GM18502 (cell line): ENCODE results near the gene BDKRB2.
"Not testable (repeated sequence)": the region's sequence is repeated elsewhere in the genome, so short reads cannot be mapped to it uniquely, and the experiment has no call there.

ENCODE experiments used
- ATAC-seq: cut with Tn5 transposase; IDR thresholded peaks from one replicate; pipeline ENCODE4 v1.9.1; 2021; ENCODE audit warnings: mild to moderate bottlenecking; ENCODE audit not compliant: unreplicated experiment, poor library complexity

BDKRB2 gene

GRCh38 chr14:96217376-96217913, 12.8 kb downstream of the BDKRB2 start:
- no peak for ATAC-seq

DNA sequence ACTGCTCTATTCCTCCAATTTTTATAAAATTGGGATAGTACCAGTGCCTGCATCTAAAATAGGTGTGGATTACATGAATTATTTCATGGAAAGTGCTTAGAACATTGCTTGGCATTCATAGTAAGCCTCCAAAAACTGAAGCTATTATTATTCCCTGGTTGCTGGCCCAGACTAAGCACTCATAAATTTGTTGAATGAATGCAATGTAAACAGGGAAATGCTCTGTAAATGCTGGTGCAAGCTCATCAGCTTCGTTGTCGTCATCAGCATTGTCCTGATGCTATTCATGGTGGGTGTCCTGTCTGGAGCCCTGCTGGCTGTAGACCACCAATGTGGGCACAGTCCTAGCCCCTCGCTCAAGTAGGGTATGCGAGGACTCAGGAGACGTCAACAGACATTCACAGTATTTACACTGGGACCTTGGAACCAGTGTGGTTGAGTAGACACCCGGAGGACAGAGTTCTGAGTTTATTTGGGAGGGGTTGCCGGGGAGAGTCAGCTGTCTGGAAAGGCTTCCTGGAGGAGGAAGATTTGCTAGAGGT, 16.5 kb downstream of the BDKRB2 start:
- ATAC-seq: no peak

DNA sequence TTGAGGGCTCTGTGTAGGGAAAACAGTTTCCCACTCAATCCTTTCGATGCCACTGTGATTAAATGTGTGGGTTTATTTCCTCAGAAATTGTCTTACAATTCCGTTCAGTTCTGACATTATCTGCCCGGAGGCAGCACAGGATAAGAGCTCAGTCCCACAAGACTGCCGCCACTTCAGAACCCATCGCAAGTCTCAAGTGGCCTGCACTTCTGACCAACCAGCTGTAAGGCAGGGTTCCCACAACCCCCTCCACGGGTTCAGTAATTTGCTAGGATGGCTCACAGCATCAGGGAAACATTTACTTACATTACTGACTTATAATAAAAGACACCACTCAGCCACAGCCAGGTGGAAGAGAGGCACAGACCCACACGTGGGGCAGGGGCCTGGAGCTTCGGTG, 17.2 kb downstream of the BDKRB2 start:
- no peak for ATAC-seq

DNA sequence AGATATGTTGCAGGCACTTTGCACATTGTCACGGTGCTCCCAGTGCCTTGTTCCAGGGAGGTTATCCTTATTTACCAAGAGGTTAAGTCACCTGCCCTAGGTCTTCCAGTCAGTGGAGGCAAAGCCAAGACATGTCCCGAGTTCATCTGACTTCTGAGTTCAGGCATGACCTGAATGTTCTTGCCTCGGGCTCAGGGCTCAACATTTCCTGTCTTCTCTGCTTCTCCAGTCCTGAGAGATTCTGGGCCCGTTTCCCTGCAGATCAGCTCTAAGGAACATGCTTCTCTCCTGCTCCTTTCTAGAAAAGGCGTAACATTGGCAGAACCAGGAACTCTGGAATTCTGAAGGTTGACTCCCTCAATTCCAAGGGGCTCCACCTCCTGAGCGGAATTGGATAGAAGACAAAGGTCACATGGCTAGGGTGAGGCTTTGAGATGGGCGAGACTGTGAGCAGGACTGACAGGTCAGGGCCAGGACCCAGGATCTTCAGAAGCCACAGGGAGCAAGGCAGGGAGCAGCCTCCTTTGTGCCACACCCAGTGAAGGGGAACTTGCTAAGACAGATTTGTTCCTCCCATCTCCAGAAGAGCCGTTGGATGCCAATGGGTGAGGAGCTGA, 19.9 kb downstream of the BDKRB2 start:
- ATAC-seq: no peak

DNA sequence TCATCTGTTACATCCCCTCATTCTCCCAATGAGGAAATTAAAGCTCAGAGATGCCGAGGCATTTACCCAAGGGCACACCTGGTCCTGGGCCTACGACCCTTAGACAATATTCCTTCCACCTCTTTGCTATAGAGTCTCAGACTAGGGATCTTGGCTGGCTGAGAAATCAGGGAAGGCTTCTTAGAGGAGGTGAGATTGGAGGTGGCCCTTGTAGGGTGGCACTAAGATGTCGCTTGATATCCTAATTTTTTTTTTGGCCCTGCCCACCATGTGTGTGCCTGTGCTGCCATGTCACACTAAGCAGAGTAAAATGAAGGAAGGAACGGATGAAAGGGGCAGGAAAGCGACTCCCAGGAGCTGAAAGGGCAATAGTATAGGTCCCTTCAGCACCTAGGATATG, 20.6 kb downstream of the BDKRB2 start:
- ATAC-seq: no peak

DNA sequence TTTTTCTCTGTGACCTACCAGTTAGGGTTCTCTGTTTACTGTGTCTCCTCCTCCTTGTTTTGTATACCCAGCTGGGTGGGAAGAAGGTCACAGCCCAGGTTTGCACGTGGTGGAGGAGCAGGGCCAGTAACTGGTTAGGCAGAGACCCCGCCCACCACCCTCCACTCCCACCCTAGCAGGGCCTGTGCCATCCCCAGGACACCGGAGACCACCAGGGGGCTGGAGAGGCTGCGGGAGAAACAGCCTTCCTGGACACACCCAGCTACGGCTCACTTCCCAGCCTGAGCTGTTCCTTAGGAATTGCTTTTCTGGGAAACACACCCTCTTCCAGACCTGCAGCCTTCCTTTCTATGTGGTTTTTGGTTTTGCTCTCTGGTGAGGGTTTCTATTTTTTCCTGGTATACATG, 21.1 kb downstream of the BDKRB2 start:
- no peak for ATAC-seq

GRCh38 chr14:96227428-96227827, 22.8 kb downstream of the BDKRB2 start:
- ATAC-seq: no peak

DNA sequence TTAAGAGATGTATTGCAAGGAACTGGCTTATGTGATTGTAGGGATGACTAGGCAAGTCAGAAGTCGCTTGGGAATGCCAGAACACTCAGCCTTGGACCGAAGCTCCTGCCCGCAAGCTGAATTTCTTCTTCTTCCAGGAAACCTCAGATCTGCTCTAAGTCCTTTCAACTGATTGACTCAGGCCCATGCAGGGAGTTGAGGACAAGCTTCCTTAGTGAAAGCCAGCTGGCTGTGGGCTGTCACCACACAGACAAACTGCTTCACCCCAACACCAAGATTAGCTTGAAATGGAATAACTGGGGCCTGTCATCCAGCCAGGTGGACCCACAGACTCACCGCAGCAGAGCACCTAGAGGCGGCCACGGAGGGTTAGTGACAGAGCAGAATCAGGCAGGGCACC, 24.7 kb downstream of the BDKRB2 start:
- no peak for ATAC-seq

DNA sequence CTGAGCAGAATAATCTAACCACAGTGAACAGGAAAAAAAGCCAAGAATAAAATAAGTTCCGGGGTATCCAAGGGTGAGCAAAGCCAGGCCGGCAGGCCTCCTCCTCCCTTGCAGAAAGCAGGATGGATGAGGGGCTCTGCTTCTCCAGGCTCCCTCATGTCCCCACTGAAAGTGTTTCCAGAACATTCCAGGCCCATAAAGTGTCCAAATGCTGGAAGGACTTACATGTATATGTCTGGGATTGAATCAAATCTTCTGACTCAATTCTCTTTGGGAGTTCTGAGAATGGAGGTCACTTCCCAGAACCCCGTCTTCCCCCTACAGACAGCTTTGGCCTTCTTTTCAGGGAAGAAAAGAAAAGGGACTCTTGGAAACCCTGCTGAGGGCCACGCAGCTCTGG, 26.4 kb downstream of the BDKRB2 start:
- no peak for ATAC-seq

DNA sequence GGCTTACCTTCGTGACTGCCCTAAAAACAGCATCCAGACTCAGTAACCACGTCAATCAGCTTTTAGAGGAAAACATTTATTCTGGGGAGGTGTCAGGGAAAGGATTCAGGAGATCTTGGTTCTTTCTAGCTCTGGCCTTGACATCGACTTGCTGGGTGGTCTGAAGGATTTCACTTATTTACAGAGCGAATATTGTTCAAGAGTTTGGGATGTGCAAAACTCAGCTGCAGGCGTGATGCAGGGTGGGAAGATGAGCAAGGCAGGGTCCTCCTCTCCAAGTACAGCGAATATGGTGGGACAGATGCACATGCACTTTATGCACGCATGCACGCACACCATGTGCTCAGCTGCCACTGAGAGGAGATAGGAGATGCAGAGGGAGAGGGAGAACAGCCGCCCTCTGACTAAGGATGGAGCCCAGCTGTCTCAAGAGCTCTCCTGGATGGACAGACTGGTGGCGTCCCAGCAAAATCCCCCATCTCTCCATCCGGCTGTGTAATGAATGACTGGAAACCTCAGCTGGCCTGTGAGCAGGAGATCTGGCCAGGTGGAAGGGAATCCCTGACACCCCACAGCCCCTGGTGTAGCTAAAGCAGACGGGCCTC, 27.0 kb downstream of the BDKRB2 start:
- no peak for ATAC-seq

- no peak for ATAC-seq
Observed at GRCh38 chr14:96232506-96232905, 27.9 kb downstream of the BDKRB2 start.

- no peak for ATAC-seq
Observed at GRCh38 chr14:96233661-96234060, 29.0 kb downstream of the BDKRB2 start.

DNA sequence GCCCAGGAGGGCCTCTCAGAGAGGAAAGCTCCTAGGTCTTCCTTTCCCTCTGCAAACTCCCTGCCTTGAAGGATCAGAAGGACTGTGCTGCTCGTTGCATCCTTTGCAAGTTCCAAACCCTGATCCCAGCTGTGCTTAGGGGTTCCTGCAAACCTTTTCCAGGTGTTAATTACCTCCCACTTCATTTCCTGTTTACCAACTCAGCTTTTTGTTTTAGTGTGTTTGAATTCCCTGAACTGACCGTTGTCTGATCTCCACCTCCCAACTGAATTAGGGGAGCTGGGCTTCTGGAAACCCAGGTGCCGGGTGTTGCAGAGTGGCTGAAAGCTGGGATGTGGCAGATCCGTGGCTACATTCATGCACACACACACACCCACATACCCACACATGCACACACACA, 30.8 kb downstream of the BDKRB2 start:
- no peak for ATAC-seq

- ATAC-seq: no peak
Observed at GRCh38 chr14:96237641-96238040, 33.0 kb downstream of the BDKRB2 start.

DNA sequence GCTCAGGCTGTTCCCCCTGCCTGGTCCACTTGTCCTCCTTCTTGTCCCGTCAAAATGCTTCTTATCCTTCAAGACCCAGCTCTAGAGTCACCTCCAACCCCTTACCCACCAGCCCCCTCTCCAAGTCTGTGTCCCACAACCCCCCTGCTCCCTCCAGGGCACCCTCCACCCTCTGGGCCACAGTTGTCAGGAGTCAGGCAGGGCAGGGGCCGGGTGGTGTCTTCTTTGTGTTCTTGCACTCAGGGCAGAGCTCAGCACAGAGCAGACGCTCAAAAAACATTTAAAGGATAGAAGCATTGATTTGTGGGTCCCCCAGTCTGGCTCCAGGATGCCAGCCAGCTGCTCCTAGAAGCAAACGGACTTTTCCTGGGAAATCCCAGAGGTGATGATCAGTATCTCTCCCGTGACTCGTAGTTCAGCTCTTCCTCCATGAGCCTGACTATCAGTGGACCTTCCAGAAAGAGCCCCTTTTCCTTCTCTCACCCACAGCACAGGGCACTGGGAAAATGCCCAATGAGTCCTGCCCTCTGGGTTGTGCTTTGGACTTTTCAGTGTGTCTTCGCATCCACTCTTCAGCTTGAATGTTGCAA, 34.1 kb downstream of the BDKRB2 start:
- no peak for ATAC-seq

GRCh38 chr14:96239711-96240141, 35.1 kb downstream of the BDKRB2 start:
- no peak for ATAC-seq

DNA sequence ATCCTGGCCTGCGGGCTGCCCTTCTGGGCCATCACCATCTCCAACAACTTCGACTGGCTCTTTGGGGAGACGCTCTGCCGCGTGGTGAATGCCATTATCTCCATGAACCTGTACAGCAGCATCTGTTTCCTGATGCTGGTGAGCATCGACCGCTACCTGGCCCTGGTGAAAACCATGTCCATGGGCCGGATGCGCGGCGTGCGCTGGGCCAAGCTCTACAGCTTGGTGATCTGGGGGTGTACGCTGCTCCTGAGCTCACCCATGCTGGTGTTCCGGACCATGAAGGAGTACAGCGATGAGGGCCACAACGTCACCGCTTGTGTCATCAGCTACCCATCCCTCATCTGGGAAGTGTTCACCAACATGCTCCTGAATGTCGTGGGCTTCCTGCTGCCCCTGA, 36.0 kb downstream of the BDKRB2 start:
- ATAC-seq: no peak

DNA sequence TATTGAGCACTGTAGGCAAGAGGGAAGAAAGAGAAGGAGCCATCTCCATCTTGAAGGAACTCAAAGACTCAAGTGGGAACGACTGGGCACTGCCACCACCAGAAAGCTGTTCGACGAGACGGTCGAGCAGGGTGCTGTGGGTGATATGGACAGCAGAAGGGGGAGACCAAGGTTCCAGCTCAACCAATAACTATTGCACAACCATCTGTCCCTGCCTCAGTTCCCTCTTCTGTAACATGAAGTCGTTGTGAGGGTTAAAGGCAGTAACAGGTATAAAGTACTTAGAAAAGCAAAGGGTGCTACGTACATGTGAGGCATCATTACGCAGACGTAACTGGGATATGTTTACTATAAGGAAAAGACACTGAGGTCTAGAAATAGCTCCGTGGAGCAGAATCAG, 37.5 kb downstream of the BDKRB2 start:
- ATAC-seq: no peak

DNA sequence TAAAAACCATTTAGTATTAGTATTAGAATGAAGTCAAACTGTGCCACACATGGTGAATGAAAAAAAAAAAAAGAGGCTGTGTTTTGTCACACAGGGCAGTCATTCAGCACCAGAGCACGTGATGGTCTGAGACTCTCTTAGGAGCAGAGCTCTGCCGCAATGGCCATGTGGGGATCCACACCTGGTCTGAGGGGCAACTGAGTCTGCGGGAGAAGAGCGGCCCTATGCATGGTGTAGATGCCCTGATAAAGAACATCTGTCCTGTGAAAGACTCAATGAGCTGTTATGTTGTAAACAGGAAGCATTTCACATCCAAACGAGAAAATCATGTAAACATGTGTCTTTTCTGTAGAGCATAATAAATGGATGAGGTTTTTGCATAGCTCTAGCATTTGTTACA, 39.1 kb downstream of the BDKRB2 start:
- no peak for ATAC-seq

DNA sequence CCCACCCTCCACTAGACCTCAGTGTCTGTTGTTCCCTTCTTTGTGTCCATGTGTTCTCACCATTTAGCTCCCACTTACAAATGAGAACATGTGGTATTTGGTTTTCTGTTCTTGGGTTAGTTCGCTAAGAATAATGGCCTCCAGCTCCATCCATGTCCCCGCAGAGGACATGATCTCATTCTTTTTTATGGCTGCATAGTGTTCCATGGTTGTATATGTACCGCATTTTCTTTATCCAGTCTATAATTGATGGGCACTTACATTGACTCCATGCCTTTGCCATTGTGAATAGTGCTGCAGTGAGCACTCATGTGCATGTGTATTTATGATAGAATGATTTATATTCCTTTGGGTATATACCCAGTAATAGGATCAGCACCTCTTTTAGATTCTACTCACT, 40.4 kb downstream of the BDKRB2 start:
- ATAC-seq: not testable (repeated sequence)

GRCh38 chr14:96245710-96246538, 41.3 kb downstream of the BDKRB2 start:
- no peak for ATAC-seq
